Hindlimb muscle (tissue), 1 donor: ENCODE measurements around the gene PSG5. TPM values are rescaled to one million over a fixed set of nuclear protein-coding genes. Genes with fewer than 3 reads are reported as not detected.
"Not testable (repeated sequence)": the region's sequence is repeated elsewhere in the genome, so short reads cannot be mapped to it uniquely, and the experiment has no call there.

Experiments used
- DNase-seq: peaks from one replicate; pipeline ENCODE4 v3.0.0-alpha.2; 2013
- polyA plus RNA-seq: library from polyadenylated mRNA; unstranded; fragments of 120-200 nt; gene quantifications from one replicate; pipeline ENCODE4 v1.2.1, GENCODE V29; 2013; ENCODE audit not compliant: insufficient read length

Gene PSG5
- polyA plus RNA-seq, 1 donor = 0.18 TPM

- DNase-seq = not testable (repeated sequence)
These were observed 4.2 kb downstream of the PSG5 start for GRCh38 chr19:43181869-43182771.

- not testable (repeated sequence) for DNase-seq
These were observed 6.7 kb downstream of the PSG5 start for GRCh38 chr19:43179569-43180147.

- not testable (repeated sequence) for DNase-seq
These were observed 7.8 kb downstream of the PSG5 start for GRCh38 chr19:43178577-43178976.

GRCh38 chr19:43165906-43166305 is 20.4 kb downstream of the PSG5 start:
- not testable (repeated sequence) for DNase-seq

GRCh38 chr19:43163135-43163534 is 23.2 kb downstream of the PSG5 start:
- not testable (repeated sequence) for DNase-seq

GRCh38 chr19:43162261-43162660 is 24.1 kb downstream of the PSG5 start:
- DNase-seq = not testable (repeated sequence)

- no peak for DNase-seq
These were observed 34.1 kb downstream of the PSG5 start for GRCh38 chr19:43152214-43152613.

- not testable (repeated sequence) for DNase-seq
These were observed 36.5 kb downstream of the PSG5 start for GRCh38 chr19:43149788-43150187.

GRCh38 chr19:43148233-43148632 is 38.1 kb downstream of the PSG5 start:
- no peak for DNase-seq

- not testable (repeated sequence) for DNase-seq
These were observed 44.6 kb downstream of the PSG5 start for GRCh38 chr19:43141763-43142162.

- DNase-seq = no peak
These were observed 53.6 kb downstream of the PSG5 start for GRCh38 chr19:43132696-43133095.

GRCh38 chr19:43131281-43131842 is 55.0 kb downstream of the PSG5 start:
- not testable (repeated sequence) for DNase-seq

GRCh38 chr19:43129197-43129596 is 57.1 kb downstream of the PSG5 start:
- not testable (repeated sequence) for DNase-seq

GRCh38 chr19:43127336-43127735 is 59.0 kb downstream of the PSG5 start:
- not testable (repeated sequence) for DNase-seq

GRCh38 chr19:43126720-43127119 is 59.6 kb downstream of the PSG5 start:
- DNase-seq = no peak

GRCh38 chr19:43124360-43124759 is 62.0 kb downstream of the PSG5 start:
- DNase-seq = no peak

- DNase-seq = not testable (repeated sequence)
These were observed 65.8 kb downstream of the PSG5 start for GRCh38 chr19:43120433-43121026.

GRCh38 chr19:43119526-43119925 is 66.8 kb downstream of the PSG5 start:
- DNase-seq = not testable (repeated sequence)

Other genes with a start within 250 kb of the PSG5 start
- not detected for gene PSG7, start 249.3 kb downstream of the PSG5 start, polyA plus RNA-seq
- 2.7 TPM for gene PSG11, start 160.1 kb downstream of the PSG5 start, polyA plus RNA-seq
- gene PSG2, start 103.8 kb downstream of the PSG5 start, polyA plus RNA-seq = not detected
- gene PSG4, start 19.1 kb upstream of the PSG5 start, polyA plus RNA-seq = not detected
- gene PSG9, start 83.0 kb upstream of the PSG5 start, polyA plus RNA-seq = not detected
- 0.25 TPM for gene CD177, start 167.2 kb upstream of the PSG5 start, polyA plus RNA-seq
- gene TEX101, start 228.4 kb upstream of the PSG5 start, polyA plus RNA-seq = not detected